ENCODE data around the gene FRMD1.

The FRMD1 gene

DNA sequence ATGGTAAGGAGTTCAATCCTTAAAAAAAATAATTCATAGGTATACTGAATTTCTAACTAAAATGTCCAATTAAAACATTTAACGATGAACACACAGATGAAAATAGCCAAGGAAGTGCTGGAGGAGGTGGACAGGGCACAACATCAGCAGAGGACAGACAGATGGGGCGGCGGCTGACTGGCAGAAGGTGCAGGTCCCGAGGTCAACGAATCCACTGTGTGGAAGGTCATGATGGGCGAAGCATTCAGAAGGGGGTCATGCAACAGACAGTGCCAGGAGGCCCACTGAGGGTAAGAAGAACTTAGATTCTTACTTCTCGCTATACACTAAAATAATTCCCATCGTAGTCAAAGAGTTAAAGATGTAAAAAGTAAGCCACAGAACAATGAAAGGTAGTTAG lies 34.2 kb upstream of the FRMD1 start:
- TF ChIP-seq, protein P1, sequence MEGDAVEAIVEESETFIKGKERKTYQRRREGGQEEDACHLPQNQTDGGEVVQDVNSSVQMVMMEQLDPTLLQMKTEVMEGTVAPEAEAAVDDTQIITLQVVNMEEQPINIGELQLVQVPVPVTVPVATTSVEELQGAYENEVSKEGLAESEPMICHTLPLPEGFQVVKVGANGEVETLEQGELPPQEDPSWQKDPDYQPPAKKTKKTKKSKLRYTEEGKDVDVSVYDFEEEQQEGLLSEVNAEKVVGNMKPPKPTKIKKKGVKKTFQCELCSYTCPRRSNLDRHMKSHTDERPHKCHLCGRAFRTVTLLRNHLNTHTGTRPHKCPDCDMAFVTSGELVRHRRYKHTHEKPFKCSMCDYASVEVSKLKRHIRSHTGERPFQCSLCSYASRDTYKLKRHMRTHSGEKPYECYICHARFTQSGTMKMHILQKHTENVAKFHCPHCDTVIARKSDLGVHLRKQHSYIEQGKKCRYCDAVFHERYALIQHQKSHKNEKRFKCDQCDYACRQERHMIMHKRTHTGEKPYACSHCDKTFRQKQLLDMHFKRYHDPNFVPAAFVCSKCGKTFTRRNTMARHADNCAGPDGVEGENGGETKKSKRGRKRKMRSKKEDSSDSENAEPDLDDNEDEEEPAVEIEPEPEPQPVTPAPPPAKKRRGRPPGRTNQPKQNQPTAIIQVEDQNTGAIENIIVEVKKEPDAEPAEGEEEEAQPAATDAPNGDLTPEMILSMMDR (conservative IDR thresholded peaks at IDR 0.05; ENCODE audit: low read depth): no peak
- DNase-seq (ENCODE audit: low spot score): no peak
- H3K27ac ChIP-seq: no peak overlapping the region
- CTCF ChIA-PET: no interaction called here
- POLR2A ChIA-PET (ENCODE audit: low non-redundant PET): no interaction called here

DNA sequence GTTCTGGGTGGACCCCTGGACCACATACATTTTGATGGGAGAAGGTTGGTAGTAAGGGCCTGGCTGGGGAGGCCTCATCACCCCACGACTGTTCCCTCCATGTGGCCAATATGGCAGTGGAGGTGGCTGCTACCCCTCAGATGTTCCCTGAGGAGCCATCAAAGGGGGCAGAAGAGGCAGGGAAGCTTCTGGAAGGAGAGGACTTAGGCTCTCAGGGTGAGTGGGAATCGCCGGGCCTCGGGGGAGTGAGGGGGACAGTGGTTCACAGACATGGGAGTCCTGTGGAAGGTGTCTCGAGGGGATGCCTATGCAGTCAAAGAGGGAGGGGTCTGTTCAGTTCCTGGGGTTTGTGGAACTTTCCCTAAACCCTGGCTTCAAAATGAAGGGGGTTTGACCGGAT lies 32.9 kb upstream of the FRMD1 start:
- POLR2A ChIA-PET (ENCODE audit: low non-redundant PET): no interaction called here
- H3K27ac ChIP-seq: no peak overlapping the region
- TF ChIP-seq, protein P1 (conservative IDR thresholded peaks at IDR 0.05; ENCODE audit: low read depth): no peak
- CTCF ChIA-PET: interaction anchor here (0.7 kb wide), 1 partner anchor 143 kb away, joined by 3 read pairs; no protein-coding TSS in a partner anchor
- no peak for DNase-seq (ENCODE audit: low spot score)

DNA sequence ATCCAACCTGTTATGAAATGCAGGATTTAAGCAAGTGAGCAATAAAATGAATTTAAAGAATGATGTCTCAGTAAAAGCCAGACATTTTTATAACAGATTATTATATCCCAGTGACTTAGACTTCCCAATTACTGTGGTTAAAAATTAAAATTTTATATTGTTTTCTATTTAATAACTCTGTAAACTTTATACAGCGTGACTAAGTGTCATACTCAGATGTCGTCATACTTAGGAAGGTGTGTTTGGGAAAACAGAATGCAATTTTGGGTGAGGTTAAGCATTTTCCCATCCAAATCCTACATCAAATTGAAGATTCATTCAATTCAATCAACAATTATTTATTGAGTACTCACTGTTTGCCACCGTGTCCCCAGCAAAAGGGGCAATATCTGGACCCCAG lies 31.4 kb upstream of the FRMD1 start:
- CTCF ChIA-PET: no interaction called here

DNA sequence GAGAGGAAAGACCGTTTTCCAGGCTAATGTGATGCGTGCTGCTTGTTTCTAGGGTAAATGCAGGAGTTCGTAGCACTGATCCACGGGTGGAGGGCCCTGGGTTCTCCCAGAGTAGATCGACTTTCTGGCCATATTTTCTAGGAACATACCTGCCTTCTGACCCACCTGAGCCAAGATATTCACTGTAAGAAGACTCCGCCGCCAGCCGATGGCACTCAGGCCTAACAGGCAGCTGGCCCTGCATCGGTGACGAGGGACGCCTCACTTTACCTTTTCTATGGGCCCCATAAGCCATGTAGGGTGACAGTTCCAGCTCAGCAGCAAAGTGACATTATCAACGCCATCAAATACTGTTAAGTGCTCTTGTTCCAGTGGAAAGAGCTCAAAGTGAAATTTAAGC lies 30.2 kb upstream of the FRMD1 start:
- ChIA-PET CTCF (no interaction called here), POLR2A (ENCODE audit: low non-redundant PET) (no interaction called here)
- DNase-seq (ENCODE audit: low spot score): no peak
- TF ChIP-seq, protein P1 (conservative IDR thresholded peaks at IDR 0.05; ENCODE audit: low read depth): no peak
- no peak overlapping the region for H3K27ac ChIP-seq

More for the DNA sequence above, 31.4 kb upstream of the FRMD1 start:
- no peak overlapping the region for H3K27ac ChIP-seq
- TF ChIP-seq, protein P1 (conservative IDR thresholded peaks at IDR 0.05; ENCODE audit: low read depth): no peak
- DNase-seq (ENCODE audit: low spot score): no peak
- POLR2A ChIA-PET (ENCODE audit: low non-redundant PET): no interaction called here

DNA sequence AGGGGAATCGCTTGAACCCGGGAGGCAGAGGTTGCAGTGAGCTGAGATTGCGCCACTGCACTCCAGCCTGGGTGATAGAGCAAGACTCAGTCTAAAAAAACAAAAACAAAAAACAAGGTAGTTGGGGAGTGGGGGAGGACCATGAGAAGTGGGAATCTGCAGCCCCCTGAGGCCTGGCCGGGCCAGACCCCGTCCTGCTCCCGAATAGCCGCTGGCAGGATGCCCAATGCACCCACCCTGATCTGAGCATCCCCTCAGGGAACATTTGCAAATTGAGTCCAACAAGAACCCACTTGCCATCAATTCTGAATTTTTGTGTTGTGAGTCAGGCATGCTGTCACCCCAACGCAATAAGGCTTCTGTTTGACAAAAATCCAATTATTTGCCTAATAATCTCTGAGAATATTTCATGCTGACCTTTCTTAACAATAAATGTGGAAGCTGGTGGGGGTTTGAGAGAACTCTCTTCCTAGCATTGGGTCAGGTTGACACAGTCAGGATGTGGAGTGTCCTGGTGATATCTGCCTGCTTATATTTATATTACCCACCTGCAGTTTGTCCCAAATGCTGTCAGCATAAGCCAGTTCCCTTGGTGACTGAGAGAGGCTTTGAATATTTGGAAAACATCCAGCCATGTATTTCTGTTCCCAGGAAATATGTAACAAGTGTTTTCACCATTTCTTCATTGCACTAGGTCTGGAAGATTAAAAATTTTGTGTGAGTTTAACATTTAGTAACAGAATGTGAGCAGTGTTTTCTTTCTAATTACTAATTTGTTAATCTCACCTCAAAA lies 28.4 kb upstream of the FRMD1 start:
- CTCF ChIA-PET: interaction anchor here (0.6 to 1.4 kb wide), 2 partner anchors 11 to 12 kb away, joined by 3 read pairs; no protein-coding TSS in a partner anchor
- POLR2A ChIA-PET (ENCODE audit: low non-redundant PET): no interaction called here
- no peak for DNase-seq (ENCODE audit: low spot score)

DNA sequence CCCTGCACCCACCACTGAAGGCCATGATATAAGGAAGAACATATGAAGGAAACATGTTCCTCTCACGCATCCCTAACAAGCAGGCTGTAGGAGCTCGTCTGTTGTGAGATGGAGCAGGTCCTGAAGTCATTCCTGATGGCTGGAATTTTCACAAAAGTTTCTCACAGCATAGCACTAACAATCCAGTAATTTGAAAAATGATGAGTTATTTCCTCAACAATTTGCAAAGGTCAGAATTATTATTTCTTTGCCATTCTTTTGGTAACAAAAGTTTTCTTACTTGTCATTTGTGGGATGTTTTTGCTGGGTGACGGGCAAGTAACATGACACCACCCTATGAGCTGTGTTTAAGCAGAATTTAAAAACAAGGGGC lies 27.6 kb upstream of the FRMD1 start:
- no peak overlapping the region for H3K27ac ChIP-seq
- TF ChIP-seq, protein P1 (conservative IDR thresholded peaks at IDR 0.05; ENCODE audit: low read depth): no peak
- ChIA-PET CTCF (interaction anchor here (0.6 to 1.4 kb wide), 3 partner anchors 11 to 74 kb away, joined by 3 read pairs; no protein-coding TSS in a partner anchor), POLR2A (ENCODE audit: low non-redundant PET) (no interaction called here)
- no peak for DNase-seq (ENCODE audit: low spot score)

More for the DNA sequence above, 28.4 kb upstream of the FRMD1 start:
- no peak overlapping the region for H3K27ac ChIP-seq
- TF ChIP-seq, protein P1 (conservative IDR thresholded peaks at IDR 0.05; ENCODE audit: low read depth): no peak
